Esophagus squamous epithelium (tissue), 5 donors: ENCODE measurements around the gene TAF11L7. TPM values are rescaled to one million over a fixed set of nuclear protein-coding genes. Genes with fewer than 3 reads are reported as not detected.
"Not testable (repeated sequence)": the region's sequence is repeated elsewhere in the genome, so short reads cannot be mapped to it uniquely, and the experiment has no call there.

Experiments
- DNase-seq: peaks from one replicate; lab custom pipeline; 2025; lab: John Stamatoyannopoulos, UW
- H3K27ac ChIP-seq, 4 donors: fragments of 200-600 bp; sonication (generic); one replicate each; pipeline ENCODE4 v1.5.1; 2016 to 2019; ENCODE audit warnings: mild to moderate bottlenecking in 1 of 4
- H3K27me3 ChIP-seq, 4 donors: fragments of 200-600 bp; sonication (generic); 1 replicate in 3 of 4; 2 replicates in 1 of 4; pipeline versions ENCODE4 v1.5.1 to v1.6.0; 2017 to 2021; ENCODE audit warnings: antibody characterized with exemption in 1 of 4
- H3K36me3 ChIP-seq, 3 donors: fragments of 200-600 bp; sonication (generic); one replicate each; pipeline ENCODE4 v1.5.1; 2016 to 2019
- H3K4me1 ChIP-seq, 3 donors: fragments of 200-600 bp; sonication (generic); one replicate each; pipeline ENCODE4 v1.5.1; 2017 to 2019
- H3K4me3 ChIP-seq, 4 donors: fragments of 200-600 bp; sonication (generic); 1 replicate in 3 of 4; 2 replicates in 1 of 4; pipeline ENCODE4 v1.5.1; 2016 to 2019; ENCODE audit warnings: mild to moderate bottlenecking in 2 of 4, moderate library complexity in 1 of 4
- H3K9me3 ChIP-seq, 3 donors: fragments of 200-600 bp; sonication (generic); one replicate each; pipeline ENCODE4 v1.5.1; 2016 to 2019
- POLR2A ChIP-seq, 4 donors: fragments of 450-650 bp; IDR thresholded peaks; one replicate each; pipeline ENCODE4 v1.6.1; 2017; ENCODE audit warnings: antibody characterized with exemption in 4 of 4, mild to moderate bottlenecking in 4 of 4, moderate library complexity in 3 of 4
- WGBS, 2 donors: methylation state at CpG; one replicate each; pipeline ENCODE4 v1.1.5; 2018; 5-methylcytosine and 5-hydroxymethylcytosine counted together
- intact Hi-C: fragments of 100-400 bp; cut with DNase I; formaldehyde crosslinking; loops from one replicate; pipeline ENCODE4 v1.15.0; 2022
- small RNA-seq, 4 donors: library from RNA; depleted of rRNA; stranded (forward); fragments of <200 nt; gene quantifications; one replicate each; pipeline ENCODE3, GENCODE V24; 2016
- total RNA-seq, 4 donors: library from RNA; depleted of rRNA; stranded (reverse); fragments of >200 nt; gene quantifications; one replicate each; pipeline ENCODE4 v1.1.0, GENCODE V29; 2016
- TF ChIP-seq, protein P1 (sequence below), 6 experiments: fragments of 450-650 bp in 4 of 6; fragments of 200-600 bp in 2 of 6; sonication (generic) in 2 of 6; IDR thresholded peaks; one replicate each; pipeline ENCODE4 v1.5.1; 2016 to 2019; ENCODE audit warnings: antibody characterized with exemption in 6 of 6, mild to moderate bottlenecking in 4 of 6, moderate library complexity in 4 of 6
- donor health status: DM: yes; HTN: yes; CAD: no.

Gene TAF11L7
- total RNA-seq, 4 donors from 2014 or later = not detected

DNA sequence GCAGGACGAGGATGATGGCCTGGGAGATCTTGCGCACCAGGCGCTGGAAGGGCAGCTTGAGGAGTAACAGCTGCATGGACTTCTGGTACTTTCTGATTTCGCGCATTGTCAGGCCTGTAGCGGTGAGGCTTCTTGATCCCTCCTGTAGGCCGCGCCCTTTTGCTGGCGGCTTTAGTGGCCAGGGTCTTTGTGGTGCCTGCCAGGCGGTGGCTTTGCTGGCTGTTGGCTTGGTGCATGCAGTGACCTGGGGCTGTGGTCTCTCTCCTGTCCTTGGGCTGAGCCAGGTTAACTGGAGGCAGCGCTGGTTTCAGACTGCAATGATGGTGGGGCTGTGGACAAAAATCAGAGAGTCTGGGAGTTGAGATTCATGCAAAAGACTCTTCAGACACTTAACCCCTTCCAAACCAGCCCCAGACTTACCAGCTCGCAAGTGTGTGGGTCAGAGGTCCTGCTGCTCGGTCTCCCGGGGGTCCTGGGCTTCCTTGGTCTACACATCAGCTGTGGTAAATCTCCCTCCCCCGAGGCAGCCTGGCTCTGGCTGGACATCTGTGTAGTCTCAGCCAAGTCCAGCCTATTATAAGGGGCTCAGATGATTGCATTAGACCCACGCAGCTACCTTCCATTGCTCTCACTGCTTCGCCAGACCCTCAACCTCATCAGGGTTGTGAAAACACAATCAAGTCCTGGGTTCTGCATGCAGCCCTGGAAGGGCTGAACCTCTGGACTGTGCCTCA lies 29.5 kb upstream of the TAF11L7 start:
- 90 to 91% methylated on average over 9 to 15 of the region's 17 CpGs for WGBS, 2 donors
- no peaks in the 10 kb centered on the region for H3K36me3 ChIP-seq
- TF ChIP-seq, protein P1, sequence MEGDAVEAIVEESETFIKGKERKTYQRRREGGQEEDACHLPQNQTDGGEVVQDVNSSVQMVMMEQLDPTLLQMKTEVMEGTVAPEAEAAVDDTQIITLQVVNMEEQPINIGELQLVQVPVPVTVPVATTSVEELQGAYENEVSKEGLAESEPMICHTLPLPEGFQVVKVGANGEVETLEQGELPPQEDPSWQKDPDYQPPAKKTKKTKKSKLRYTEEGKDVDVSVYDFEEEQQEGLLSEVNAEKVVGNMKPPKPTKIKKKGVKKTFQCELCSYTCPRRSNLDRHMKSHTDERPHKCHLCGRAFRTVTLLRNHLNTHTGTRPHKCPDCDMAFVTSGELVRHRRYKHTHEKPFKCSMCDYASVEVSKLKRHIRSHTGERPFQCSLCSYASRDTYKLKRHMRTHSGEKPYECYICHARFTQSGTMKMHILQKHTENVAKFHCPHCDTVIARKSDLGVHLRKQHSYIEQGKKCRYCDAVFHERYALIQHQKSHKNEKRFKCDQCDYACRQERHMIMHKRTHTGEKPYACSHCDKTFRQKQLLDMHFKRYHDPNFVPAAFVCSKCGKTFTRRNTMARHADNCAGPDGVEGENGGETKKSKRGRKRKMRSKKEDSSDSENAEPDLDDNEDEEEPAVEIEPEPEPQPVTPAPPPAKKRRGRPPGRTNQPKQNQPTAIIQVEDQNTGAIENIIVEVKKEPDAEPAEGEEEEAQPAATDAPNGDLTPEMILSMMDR (IDR thresholded peaks at IDR 0.05) = no peak
- TF ChIP-seq POLR2A (IDR thresholded peaks at IDR 0.05) = no peak
- intact Hi-C loops = no loop called here
- H3K27ac ChIP-seq = no peak overlapping the region
- no peaks in the 10 kb centered on the region for H3K4me1 ChIP-seq
- no peak for DNase-seq
- H3K4me3 ChIP-seq = no peak overlapping the region
- H3K27me3 ChIP-seq = no peaks in the 10 kb centered on the region
- H3K9me3 ChIP-seq = no peaks in the 10 kb centered on the region

DNA sequence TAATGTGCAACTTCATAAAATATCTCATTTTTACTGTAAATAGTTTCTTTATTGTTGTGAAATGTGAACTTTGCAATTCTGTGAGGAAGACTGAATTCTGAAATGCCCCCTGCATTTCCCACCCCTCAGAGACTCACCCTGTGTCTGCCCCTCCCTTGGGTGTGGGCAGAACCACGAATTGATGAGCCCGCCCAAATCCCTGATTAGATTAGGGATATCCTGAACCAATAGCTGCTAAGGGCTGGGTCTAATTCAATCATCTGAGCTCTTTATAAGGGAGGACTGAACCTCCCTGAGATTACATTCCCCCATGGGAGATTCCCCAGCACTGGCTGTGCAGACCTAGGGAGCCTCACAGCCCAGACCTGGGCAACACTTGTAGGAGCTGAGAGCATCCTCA lies 24.5 kb upstream of the TAF11L7 start, which contains the start of gene TAF11L12:
TAF11L12 (plus strand) TSS at position 301 of the 400 bp plus-strand sequence.
- H3K36me3 ChIP-seq, H3K4me3 ChIP-seq, H3K27ac ChIP-seq, H3K4me1 ChIP-seq, H3K9me3 ChIP-seq, H3K27me3 ChIP-seq, intact Hi-C loops, DNase-seq: not testable (repeated sequence)
- 54% methylated on average over 2 of the region's 2 CpGs; no CpG with 5 or more reads in 1 of the 2 donors for WGBS, 2 donors

DNA sequence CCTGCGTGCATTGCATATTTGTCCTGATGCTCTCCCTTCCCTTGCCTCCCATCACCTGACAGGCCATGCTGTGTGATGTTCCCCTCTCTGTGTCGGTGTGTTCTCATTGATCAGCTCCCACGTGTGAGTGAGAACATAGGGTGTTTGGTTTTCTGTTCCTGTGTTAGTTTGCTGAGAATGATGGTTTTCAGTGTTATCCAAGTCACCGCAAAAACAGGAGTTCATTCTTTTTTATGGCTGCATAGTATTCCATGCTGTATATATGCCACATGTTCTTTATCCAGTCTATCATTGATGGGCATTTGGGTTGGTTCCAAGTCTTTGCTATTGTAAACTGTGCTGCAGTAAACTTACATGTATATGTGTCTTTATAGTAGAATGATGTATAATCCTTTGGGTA lies 21.9 kb upstream of the TAF11L7 start:
- H3K9me3 ChIP-seq, H3K27ac ChIP-seq, H3K27me3 ChIP-seq, H3K4me1 ChIP-seq, intact Hi-C loops, H3K4me3 ChIP-seq, DNase-seq, H3K36me3 ChIP-seq: not testable (repeated sequence)
- WGBS, 2 donors = 89 to 93% methylated on average over 4 of the region's 4 CpGs

DNA sequence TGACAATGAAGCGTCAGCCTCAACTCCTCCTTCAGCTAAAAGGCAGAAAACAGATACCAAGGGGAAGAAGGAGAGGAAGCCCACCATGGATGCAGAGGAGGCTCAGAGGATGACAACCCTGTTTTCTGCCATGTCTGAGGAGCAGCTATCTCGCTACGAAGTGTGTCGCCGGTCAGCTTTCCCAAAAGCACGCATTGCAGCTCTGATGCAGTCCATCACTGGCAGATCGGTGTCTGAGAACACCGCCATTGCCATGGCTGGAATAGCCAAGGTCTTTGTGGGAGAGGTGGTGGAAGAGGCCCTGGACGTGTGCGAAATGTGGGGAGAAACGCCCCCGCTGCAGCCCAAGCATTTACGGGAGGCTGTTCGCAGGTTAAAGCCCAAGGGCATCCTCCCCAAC lies 19.4 kb upstream of the TAF11L7 start:
- no peak overlapping the region for H3K4me3 ChIP-seq
- H3K4me1 ChIP-seq = no peaks in the 10 kb centered on the region
- no peak overlapping the region for H3K27ac ChIP-seq
- H3K9me3 ChIP-seq = no peaks in the 10 kb centered on the region
- 88 to 98% methylated on average over 6 to 13 of the region's 14 CpGs for WGBS, 2 donors
- DNase-seq = no peak
- H3K27me3 ChIP-seq = no peaks in the 10 kb centered on the region
- TF ChIP-seq POLR2A (IDR thresholded peaks at IDR 0.05) = no peak
- TF ChIP-seq, protein P1 (IDR thresholded peaks at IDR 0.05) = no peak
- intact Hi-C loops = no loop called here
- no peaks in the 10 kb centered on the region for H3K36me3 ChIP-seq

DNA sequence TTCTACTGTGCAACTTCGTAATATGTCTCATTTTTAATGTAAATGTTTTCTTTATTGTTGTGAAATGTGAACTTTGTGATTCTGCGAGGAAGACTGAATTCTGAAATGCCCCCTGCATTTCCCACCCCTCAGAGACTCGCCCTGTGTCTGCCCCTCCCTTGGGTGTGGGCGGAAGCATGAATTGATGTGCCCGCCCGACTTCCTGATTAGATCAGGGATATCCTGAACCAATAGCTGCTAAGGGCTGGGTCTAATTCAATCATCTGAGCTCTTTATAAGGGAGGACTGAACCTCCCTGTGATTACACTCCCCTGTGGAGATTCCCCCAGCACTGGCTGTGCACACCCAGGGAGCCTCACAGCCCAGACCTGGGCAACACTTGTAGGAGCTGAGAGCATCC lies 18.3 kb upstream of the TAF11L7 start, which contains the start of gene TAF11L11:
TAF11L11 (plus strand) TSS at position 304 of the 400 bp plus-strand sequence.
- H3K36me3 ChIP-seq, DNase-seq, H3K27me3 ChIP-seq, intact Hi-C loops, H3K4me3 ChIP-seq, H3K9me3 ChIP-seq, H3K4me1 ChIP-seq, H3K27ac ChIP-seq: not testable (repeated sequence)
- WGBS, 2 donors = 66 to 84% methylated on average over 4 to 5 of the region's 6 CpGs

DNA sequence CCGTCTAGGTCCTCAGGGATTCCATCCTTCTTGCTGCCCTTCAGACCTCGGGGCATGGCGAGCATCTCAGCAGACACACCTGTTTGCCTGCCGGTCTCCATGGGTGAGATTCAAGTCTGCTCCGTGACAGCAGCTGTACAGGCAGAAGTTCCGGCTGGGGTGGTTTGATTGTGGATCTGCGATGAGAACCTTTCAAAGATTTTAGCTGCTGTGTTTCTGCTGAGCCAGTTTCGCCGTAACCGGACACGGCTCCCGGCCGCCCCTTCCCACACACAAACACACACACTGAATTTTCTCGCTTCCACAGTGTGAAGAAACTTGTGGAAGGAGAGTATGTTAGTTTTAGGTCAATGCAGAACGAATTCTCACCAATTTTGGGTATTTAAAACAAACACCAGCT lies 12.2 kb upstream of the TAF11L7 start, which contains the start of gene TAF11L10:
TAF11L10 (minus strand) TSS at position 101 of the 400 bp plus-strand sequence.
- H3K27ac ChIP-seq, DNase-seq, H3K36me3 ChIP-seq, H3K4me1 ChIP-seq, H3K9me3 ChIP-seq, H3K27me3 ChIP-seq, intact Hi-C loops, H3K4me3 ChIP-seq: not testable (repeated sequence)
- WGBS, 2 donors = no CpG with 5 or more reads among the region's 15 CpGs

DNA sequence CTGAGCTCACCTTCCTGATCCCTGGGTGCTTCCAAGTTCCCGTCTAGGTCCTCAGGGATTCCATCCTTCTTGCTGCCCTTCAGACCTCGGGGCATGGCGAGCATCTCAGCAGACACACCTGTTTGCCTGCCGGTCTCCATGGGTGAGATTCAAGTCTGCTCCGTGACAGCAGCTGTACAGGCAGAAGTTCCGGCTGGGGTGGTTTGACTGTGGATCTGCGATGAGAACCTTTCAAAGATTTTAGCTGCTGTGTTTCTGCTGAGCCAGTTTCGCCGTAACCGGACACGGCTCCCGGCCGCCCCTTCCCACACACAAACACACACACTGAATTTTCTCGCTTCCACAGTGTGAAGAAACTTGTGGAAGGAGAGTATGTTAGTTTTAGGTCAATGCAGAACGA lies 8.7 kb upstream of the TAF11L7 start, which contains the start of gene TAF11L9:
TAF11L9 (minus strand) TSS at position 140 of the 400 bp plus-strand sequence.
- DNase-seq, H3K4me3 ChIP-seq, H3K9me3 ChIP-seq, H3K27me3 ChIP-seq, intact Hi-C loops, H3K27ac ChIP-seq, H3K36me3 ChIP-seq, H3K4me1 ChIP-seq: not testable (repeated sequence)
- WGBS, 2 donors = 84 to 94% methylated on average over 12 of the region's 15 CpGs

DNA sequence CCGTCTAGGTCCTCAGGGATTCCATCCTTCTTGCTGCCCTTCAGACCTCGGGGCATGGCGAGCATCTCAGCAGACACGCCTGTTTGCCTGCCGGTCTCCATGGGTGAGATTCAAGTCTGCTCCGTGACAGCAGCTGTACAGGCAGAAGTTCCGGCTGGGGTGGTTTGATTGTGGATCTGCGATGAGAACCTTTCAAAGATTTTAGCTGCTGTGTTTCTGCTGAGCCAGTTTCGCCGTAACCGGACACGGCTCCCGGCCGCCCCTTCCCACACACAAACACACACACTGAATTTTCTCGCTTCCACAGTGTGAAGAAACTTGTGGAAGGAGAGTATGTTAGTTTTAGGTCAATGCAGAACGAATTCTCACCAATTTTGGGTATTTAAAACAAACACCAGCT lies 5.3 kb upstream of the TAF11L7 start, which contains the start of gene TAF11L8:
TAF11L8 (minus strand) TSS at position 101 of the 400 bp plus-strand sequence.
- intact Hi-C loops, H3K4me3 ChIP-seq, DNase-seq, H3K9me3 ChIP-seq, H3K27me3 ChIP-seq, H3K27ac ChIP-seq, H3K4me1 ChIP-seq, H3K36me3 ChIP-seq: not testable (repeated sequence)
- WGBS, 2 donors = no CpG with 5 or more reads among the region's 16 CpGs

Small RNA genes lying within 50 kb of the gene (small RNA-seq; reads per million reads assigned to genes)
- gene AC233724.3 (0 reads per million in 4 donors), gene AC233724.6 (0 reads per million in 4 donors), gene AC233724.7 (0 reads per million in 4 donors)

Other genes starting within 250 kb of the TAF11L7 start
- gene TAF11L2, start 87.5 kb downstream of the TAF11L7 start, total RNA-seq = not detected
- gene TAF11L3, start 67.4 kb downstream of the TAF11L7 start, total RNA-seq = not detected
- gene TAF11L4, start 64.0 kb downstream of the TAF11L7 start, total RNA-seq = not detected
- not detected for gene TAF11L5, start 60.5 kb downstream of the TAF11L7 start, total RNA-seq
- not detected for gene TAF11L6, start 57.1 kb downstream of the TAF11L7 start, total RNA-seq
- not detected for gene TAF11L8, start 5.2 kb upstream of the TAF11L7 start, total RNA-seq
- not detected for gene TAF11L9, start 8.6 kb upstream of the TAF11L7 start, total RNA-seq
- gene TAF11L10, start 12.1 kb upstream of the TAF11L7 start, total RNA-seq = not detected
- not detected for gene TAF11L11, start 18.4 kb upstream of the TAF11L7 start, total RNA-seq
- not detected for gene TAF11L12, start 24.6 kb upstream of the TAF11L7 start, total RNA-seq
- gene TAF11L13, start 46.3 kb upstream of the TAF11L7 start, total RNA-seq = not detected
- gene TAF11L14, start 48.7 kb upstream of the TAF11L7 start, total RNA-seq = not detected